CD4-positive, CD25-positive, alpha-beta regulatory T cell (primary cell): Measurements from ENCODE around the gene KIR2DL3. TPM values are rescaled to one million over a fixed set of nuclear protein-coding genes. Genes with fewer than 3 reads are reported as not detected.
"Not testable (repeated sequence)": the region's sequence is repeated elsewhere in the genome, so short reads cannot be mapped to it uniquely, and the experiment has no call there.

Experiments used
- ATAC-seq, 2 donors: fragments of 150-1000 bp; cut with Tn5 transposase; one replicate each; pipeline ENCODE4 v1.10.0; 2021; ENCODE audit warnings: low read depth in 2 of 2, moderate number of reproducible peaks in 2 of 2, moderate library complexity in 1 of 2
- DNase-seq, 3 donors: peaks; one replicate each; pipeline versions ENCODE4 v3.0.0 to v3.0.0-alpha.2; 2012 to 2022; ENCODE audit warnings: mixed read lengths in 1 of 3
- H3K27ac ChIP-seq: one replicate; pipeline ENCODE4 v1.7.0; 2013; ENCODE audit warnings: mild to moderate bottlenecking, low read length; ENCODE audit not compliant: insufficient read depth, poor library complexity, severe bottlenecking
- H3K27me3 ChIP-seq: one replicate; pipeline ENCODE4 v1.7.0; 2013; ENCODE audit warnings: low read length; ENCODE audit not compliant: control insufficient read depth, insufficient read depth
- H3K36me3 ChIP-seq: one replicate; pipeline ENCODE4 v1.7.0; 2013; ENCODE audit warnings: mild to moderate bottlenecking, low read length, moderate library complexity; ENCODE audit not compliant: control insufficient read depth, insufficient read depth
- H3K4me1 ChIP-seq: 2 replicates; pipeline ENCODE4 v1.7.0; 2013; ENCODE audit warnings: mild to moderate bottlenecking, low read length; ENCODE audit not compliant: insufficient read depth, control insufficient read depth, poor library complexity, severe bottlenecking
- H3K4me3 ChIP-seq: one replicate; pipeline ENCODE4 v1.7.0; 2013; ENCODE audit warnings: low read depth, mild to moderate bottlenecking, low read length, moderate library complexity
- H3K9me3 ChIP-seq, 2 experiments: 1 replicate in 1 of 2; 2 replicates in 1 of 2; pipeline ENCODE4 v1.7.0; 2013; ENCODE audit warnings: low read length in 2 of 2, mild to moderate bottlenecking in 1 of 2, moderate library complexity in 1 of 2; ENCODE audit not compliant: control insufficient read depth in 2 of 2
- H3K27ac Mint-ChIP-seq, 3 donors: one replicate each; pipeline ENCODE4 v1.8.0; 2020 to 2022; ENCODE audit warnings: mild to moderate bottlenecking in 3 of 3, mixed read lengths in 3 of 3, moderate library complexity in 2 of 3
- H3K27me3 Mint-ChIP-seq: one replicate; pipeline ENCODE4 v1.8.0; 2022; ENCODE audit warnings: mild to moderate bottlenecking, mixed read lengths
- H3K36me3 Mint-ChIP-seq: one replicate; pipeline ENCODE4 v1.8.0; 2020; ENCODE audit warnings: mixed read lengths
- H3K4me1 Mint-ChIP-seq, 4 donors: one replicate each; pipeline ENCODE4 v1.8.0; 2020 to 2022; ENCODE audit warnings: mixed read lengths in 4 of 4, mild to moderate bottlenecking in 1 of 4
- H3K4me3 Mint-ChIP-seq, 4 donors: one replicate each; pipeline ENCODE4 v1.8.0; 2020 to 2022; ENCODE audit warnings: mild to moderate bottlenecking in 4 of 4, mixed read lengths in 4 of 4, moderate library complexity in 3 of 4
- H3K9me3 Mint-ChIP-seq, 7 donors: one replicate each; pipeline ENCODE4 v1.8.0; 2020 to 2022; ENCODE audit warnings: mixed read lengths in 7 of 7, mild to moderate bottlenecking in 3 of 7, moderate library complexity in 2 of 7
- polyA plus RNA-seq, 4 donors: library from polyadenylated mRNA; unstranded; fragments of 300-500 nt; fragmentation: Illumina TruSeq; gene quantifications; one replicate each; pipeline ENCODE4 v1.2.3, GENCODE V29; 2021
- total RNA-seq: library from RNA; stranded (reverse); gene quantifications from one replicate; pipeline ENCODE4 v1.2.3, GENCODE V29; 2022

The KIR2DL3 gene
- total and polyA plus RNA-seq, 5 donors from 2014 or later, result not detected

GRCh38 chr19:54728167-54728566 is 10.1 kb upstream of the KIR2DL3 start:
- no peak for DNase-seq
- H3K4me1 Mint-ChIP-seq, result no peaks in the 10 kb centered on the region
- no peaks in the 10 kb centered on the region for H3K27me3 Mint-ChIP-seq
- H3K27me3 ChIP-seq, result no peaks in the 10 kb centered on the region
- H3K36me3 ChIP-seq, result no peaks in the 10 kb centered on the region
- H3K27ac ChIP-seq, result no peak overlapping the region
- no peaks in the 10 kb centered on the region for H3K9me3 ChIP-seq
- H3K4me3 Mint-ChIP-seq, result no peak overlapping the region
- peaks cover 3% of the 10 kb centered on the region for H3K36me3 Mint-ChIP-seq
- no peaks in the 10 kb centered on the region for H3K4me1 ChIP-seq
- ATAC-seq, result no peak
- H3K27ac Mint-ChIP-seq, result no peak overlapping the region
- no peak overlapping the region for H3K4me3 ChIP-seq
- peaks cover 0 to 10% (median 1%) of the 10 kb centered on the region in 7 donors for H3K9me3 Mint-ChIP-seq

GRCh38 chr19:54729416-54730188 is 8.7 kb upstream of the KIR2DL3 start:
- H3K36me3 ChIP-seq, result no peaks in the 10 kb centered on the region
- H3K27ac ChIP-seq, result no peak overlapping the region
- Mint-ChIP-seq H3K36me3 (peaks cover 3% of the 10 kb centered on the region), H3K27me3 (no peaks in the 10 kb centered on the region), H3K4me3 (no peak overlapping the region), H3K27ac (no peak overlapping the region), H3K4me1 (no peaks in the 10 kb centered on the region), H3K9me3 (peaks cover 0 to 7% (median 0%) of the 10 kb centered on the region in 7 donors)
- H3K27me3 ChIP-seq, result no peaks in the 10 kb centered on the region
- no peak for ATAC-seq
- no peaks in the 10 kb centered on the region for H3K4me1 ChIP-seq
- no peak for DNase-seq
- no peak overlapping the region for H3K4me3 ChIP-seq
- no peaks in the 10 kb centered on the region for H3K9me3 ChIP-seq

- H3K4me1 Mint-ChIP-seq, result no peaks in the 10 kb centered on the region
- H3K36me3 ChIP-seq, result no peaks in the 10 kb centered on the region
- H3K9me3 Mint-ChIP-seq, result peaks cover 0 to 7% (median 1%) of the 10 kb centered on the region in 7 donors
- H3K9me3 ChIP-seq, result no peaks in the 10 kb centered on the region
- ATAC-seq (no peak), DNase-seq (no peak)
- no peaks in the 10 kb centered on the region for H3K36me3 Mint-ChIP-seq
- H3K4me3 ChIP-seq, result no peak overlapping the region
- H3K27ac ChIP-seq, result no peak overlapping the region
- H3K27me3 ChIP-seq, result no peaks in the 10 kb centered on the region
- no peaks in the 10 kb centered on the region for H3K27me3 Mint-ChIP-seq
- H3K4me1 ChIP-seq, result no peaks in the 10 kb centered on the region
- no peak overlapping the region for H3K27ac Mint-ChIP-seq
- H3K4me3 Mint-ChIP-seq, result no peak overlapping the region
Observed at GRCh38 chr19:54731191-54731590, 7.1 kb upstream of the KIR2DL3 start.

GRCh38 chr19:54738715-54739114 is 402 bp downstream of the KIR2DL3 start:
- Mint-ChIP-seq H3K4me1 (no peaks in the 10 kb centered on the region), H3K27ac (peak overlapping the region in 1 of 3 donors; percentile 11)
- ATAC-seq, result no peak

GRCh38 chr19:54739587-54740497 is 1.5 kb downstream of the KIR2DL3 start:
- Mint-ChIP-seq H3K4me3 (no peak overlapping the region), H3K4me1 (no peaks in the 10 kb centered on the region), H3K27me3 (peaks cover 4% of the 10 kb centered on the region), H3K36me3 (no peaks in the 10 kb centered on the region), H3K27ac (no peak overlapping the region), H3K9me3 (peaks cover 0 to 1% (median 0%) of the 10 kb centered on the region in 7 donors)
- Histone ChIP-seq H3K4me3 (no peak overlapping the region), H3K27me3 (no peaks in the 10 kb centered on the region), H3K27ac (no peak overlapping the region), H3K9me3 (no peaks in the 10 kb centered on the region), H3K36me3 (no peaks in the 10 kb centered on the region), H3K4me1 (no peaks in the 10 kb centered on the region)
- ATAC-seq, result no peak
- DNase-seq, result no peak

More at GRCh38 chr19:54738715-54739114, 402 bp downstream of the KIR2DL3 start:
- Histone ChIP-seq H3K36me3 (no peaks in the 10 kb centered on the region), H3K4me1 (no peaks in the 10 kb centered on the region), H3K27ac (no peak overlapping the region), H3K9me3 (no peaks in the 10 kb centered on the region), H3K4me3 (no peak overlapping the region), H3K27me3 (no peaks in the 10 kb centered on the region)
- Mint-ChIP-seq H3K36me3 (no peaks in the 10 kb centered on the region), H3K4me3 (no peak overlapping the region), H3K27me3 (peaks cover 4% of the 10 kb centered on the region), H3K9me3 (peaks cover 0 to 3% (median 0%) of the 10 kb centered on the region in 7 donors)
- DNase-seq, result no peak

- H3K4me1 Mint-ChIP-seq, H3K27ac ChIP-seq, H3K27me3 ChIP-seq, DNase-seq, H3K4me3 Mint-ChIP-seq, H3K36me3 ChIP-seq, H3K4me1 ChIP-seq, H3K9me3 Mint-ChIP-seq, H3K36me3 Mint-ChIP-seq, H3K9me3 ChIP-seq, H3K27me3 Mint-ChIP-seq, ATAC-seq, H3K4me3 ChIP-seq, H3K27ac Mint-ChIP-seq: not testable (repeated sequence)
Observed at GRCh38 chr19:54741950-54742349, 3.6 kb downstream of the KIR2DL3 start.

- not testable (repeated sequence) for H3K4me3 ChIP-seq, H3K4me1 ChIP-seq, H3K27me3 Mint-ChIP-seq, H3K4me3 Mint-ChIP-seq, H3K9me3 ChIP-seq, DNase-seq, H3K27ac Mint-ChIP-seq, H3K27me3 ChIP-seq, H3K36me3 ChIP-seq, H3K9me3 Mint-ChIP-seq, H3K27ac ChIP-seq, ATAC-seq, H3K4me1 Mint-ChIP-seq, H3K36me3 Mint-ChIP-seq
Observed at GRCh38 chr19:54744080-54744479, 5.8 kb downstream of the KIR2DL3 start.
